Uterus (tissue), 2 donors: ENCODE data around the gene KDM4C.

Source experiments
- CTCF ChIP-seq, 4 experiments: fragments of 200-600 bp in 2 of 4; fragments of 450-650 bp in 2 of 4; sonication (generic) in 2 of 4; IDR thresholded peaks; one replicate each; pipeline ENCODE4 v1.5.1; 2016 to 2019; ENCODE audit warnings: antibody characterized with exemption in 4 of 4, mild to moderate bottlenecking in 2 of 4, moderate library complexity in 1 of 4
- POLR2A ChIP-seq, 2 donors: fragments of 450-650 bp; IDR thresholded peaks; one replicate each; pipeline ENCODE4 v1.6.1; 2016; ENCODE audit warnings: antibody characterized with exemption in 2 of 2, mild to moderate bottlenecking in 1 of 2, moderate library complexity in 1 of 2

GRCh38 chr9:6938447-6938846, 180.7 kb downstream of the KDM4C start:
- TF ChIP-seq CTCF (IDR thresholded peaks at IDR 0.05) = no peak
- no peak for TF ChIP-seq POLR2A (IDR thresholded peaks at IDR 0.05)
